Liver (tissue), 3 donors: ENCODE data around the gene MGRN1.

ENCODE experiments used
- ATF3 ChIP-seq: IDR thresholded peaks from 2 replicates; pipeline ENCODE4 v1.6.1; 2016; ENCODE audit warnings: antibody characterized with exemption
- CTCF ChIP-seq: fragments of 150-350 bp; IDR thresholded peaks from 2 replicates; pipeline ENCODE4 v1.5.1; 2017; ENCODE audit warnings: improper control_type of control experiment, low read depth, low read length; ENCODE audit not compliant: missing input control
- FOXA1 ChIP-seq: IDR thresholded peaks from 2 replicates; pipeline ENCODE4 v1.6.1; 2016; ENCODE audit warnings: antibody characterized with exemption
- GABPA ChIP-seq, 2 donors: IDR thresholded peaks in 1 of 2; conservative IDR thresholded peaks in 1 of 2; 2 replicates each; pipeline ENCODE4 v1.6.1; 2016; ENCODE audit warnings: antibody characterized with exemption in 2 of 2, mild to moderate bottlenecking in 1 of 2, moderate library complexity in 1 of 2
- JUND ChIP-seq, 2 donors: IDR thresholded peaks; 2 replicates each; pipeline ENCODE4 v1.6.1; 2016; ENCODE audit warnings: antibody characterized with exemption in 2 of 2
- MAX ChIP-seq: IDR thresholded peaks from 2 replicates; pipeline ENCODE4 v1.6.1; 2016; ENCODE audit warnings: antibody characterized with exemption
- RAD21 ChIP-seq, 2 donors: IDR thresholded peaks; 2 replicates each; pipeline ENCODE4 v1.6.1; 2016; ENCODE audit warnings: antibody characterized with exemption in 2 of 2, mild to moderate bottlenecking in 2 of 2
- REST ChIP-seq: IDR thresholded peaks from 2 replicates; pipeline ENCODE4 v1.6.1; 2016; ENCODE audit warnings: antibody characterized with exemption, mild to moderate bottlenecking
- SP1 ChIP-seq: IDR thresholded peaks from 2 replicates; pipeline ENCODE4 v1.6.1; 2018; ENCODE audit warnings: antibody characterized with exemption, mild to moderate bottlenecking
- TAF1 ChIP-seq: conservative IDR thresholded peaks from 2 replicates; pipeline ENCODE4 v1.6.1; 2016; ENCODE audit warnings: antibody characterized with exemption, mild to moderate bottlenecking
- YY1 ChIP-seq: IDR thresholded peaks from 2 replicates; pipeline ENCODE4 v1.6.1; 2016; ENCODE audit warnings: antibody characterized with exemption, mild to moderate bottlenecking
- ZBTB33 ChIP-seq: IDR thresholded peaks from 2 replicates; pipeline ENCODE4 v1.6.1; 2016; ENCODE audit warnings: antibody characterized with exemption
- donor health status: healthy.
- donor health status: healthy.

GRCh38 chr16:4682084-4682591 is 57.5 kb downstream of the MGRN1 start:
- TF ChIP-seq ATF3 (no peak), CTCF (no peak), JUND (IDR thresholded peaks at IDR 0.05) (no peak), RAD21 (IDR thresholded peaks at IDR 0.05) (no peak), GABPA (IDR thresholded peaks at IDR 0.05 in 1 of 2, conservative IDR thresholded peaks at IDR 0.05 in 1 of 2) (no peak), MAX (no peak), TAF1 (no peak), SP1 (no peak), FOXA1 (no peak), YY1 (no peak), ZBTB33 (no peak), REST (no peak)
